ENCODE data around the gene SMYD3. TPM values are rescaled to one million over a fixed set of nuclear protein-coding genes. Genes with fewer than 3 reads are reported as not detected.
"Not testable (repeated sequence)": the region's sequence is repeated elsewhere in the genome, so short reads cannot be mapped to it uniquely, and the experiment has no call there.

The SMYD3 gene
- total RNA-seq, 6 experiments from 2014 or later = 6.3 to 10.0 (median 6.6) TPM

- H3K36me3 ChIP-seq = no peaks in the 10 kb centered on the region
- WGBS (ENCODE audit: insufficient coverage, low coverage, low lambda C conversion rate, missing lambda C conversion rate) = 85% methylated on average over 7 of the region's 7 CpGs
- no peaks in the 10 kb centered on the region for H3K27me3 ChIP-seq
- H3K9me3 ChIP-seq = no peaks in the 10 kb centered on the region
- TF ChIP-seq POLR2A (IDR thresholded peaks at IDR 0.05) = no peak
- H3K27ac ChIP-seq = no peak overlapping the region
- DNase-seq (no peak), ATAC-seq (no peak)
- no peak overlapping the region for H3K4me3 ChIP-seq
- no peaks in the 10 kb centered on the region for H3K4me1 ChIP-seq
- intact Hi-C loops (cut with DNase I) = no loop called here
Observed at GRCh38 chr1:245983294-245983967, 523.6 kb downstream of the SMYD3 start.

GRCh38 chr1:245979589-245979988, 527.5 kb downstream of the SMYD3 start:
- H3K27me3 ChIP-seq = no peaks in the 10 kb centered on the region
- no peak for DNase-seq
- H3K4me3 ChIP-seq = no peak overlapping the region
- TF ChIP-seq POLR2A (IDR thresholded peaks at IDR 0.05) (no peak), CTCF (IDR thresholded peaks at IDR 0.05) (no peak)
- intact Hi-C loops (cut with DNase I) = no loop called here
- ATAC-seq = no peak
- WGBS (ENCODE audit: insufficient coverage, low coverage, low lambda C conversion rate, missing lambda C conversion rate) = 89% methylated on average over 5 of the region's 9 CpGs
- no peaks in the 10 kb centered on the region for H3K4me1 ChIP-seq
- H3K9me3 ChIP-seq = no peaks in the 10 kb centered on the region
- H3K27ac ChIP-seq = no peak overlapping the region
- H3K36me3 ChIP-seq = no peaks in the 10 kb centered on the region

GRCh38 chr1:245978915-245979314, 528.2 kb downstream of the SMYD3 start:
- ATAC-seq = no peak
- Histone ChIP-seq H3K4me1 (no peaks in the 10 kb centered on the region), H3K27ac (no peak overlapping the region), H3K27me3 (no peaks in the 10 kb centered on the region), H3K4me3 (no peak overlapping the region), H3K36me3 (no peaks in the 10 kb centered on the region), H3K9me3 (no peaks in the 10 kb centered on the region)
- 79% methylated on average over 3 of the region's 3 CpGs for WGBS (ENCODE audit: insufficient coverage, low coverage, low lambda C conversion rate, missing lambda C conversion rate)
- no peak for TF ChIP-seq POLR2A (IDR thresholded peaks at IDR 0.05)
- no peak for TF ChIP-seq CTCF (IDR thresholded peaks at IDR 0.05)
- intact Hi-C loops (cut with DNase I) = no loop called here
- no peak for DNase-seq

- ATAC-seq = no peak
- 84% methylated on average over 4 of the region's 5 CpGs for WGBS (ENCODE audit: insufficient coverage, low coverage, low lambda C conversion rate, missing lambda C conversion rate)
- H3K4me1 ChIP-seq = no peaks in the 10 kb centered on the region
- DNase-seq = no peak
- TF ChIP-seq POLR2A (IDR thresholded peaks at IDR 0.05) (no peak), CTCF (IDR thresholded peaks at IDR 0.05) (no peak)
- H3K4me3 ChIP-seq = no peak overlapping the region
- H3K9me3 ChIP-seq = no peaks in the 10 kb centered on the region
- H3K27ac ChIP-seq = no peak overlapping the region
- H3K36me3 ChIP-seq = no peaks in the 10 kb centered on the region
- intact Hi-C loops (cut with DNase I) = no loop called here
- no peaks in the 10 kb centered on the region for H3K27me3 ChIP-seq
Observed at GRCh38 chr1:245972476-245972875, 534.6 kb downstream of the SMYD3 start.

GRCh38 chr1:245971711-245972085, 535.4 kb downstream of the SMYD3 start:
- intact Hi-C loops (cut with DNase I) = no loop called here
- TF ChIP-seq POLR2A (IDR thresholded peaks at IDR 0.05) (no peak), CTCF (IDR thresholded peaks at IDR 0.05) (no peak)
- ATAC-seq (no peak), DNase-seq (no peak)
- Histone ChIP-seq H3K27me3 (no peaks in the 10 kb centered on the region), H3K4me1 (no peaks in the 10 kb centered on the region), H3K27ac (no peak overlapping the region), H3K4me3 (no peak overlapping the region), H3K9me3 (no peaks in the 10 kb centered on the region), H3K36me3 (no peaks in the 10 kb centered on the region)
- WGBS (ENCODE audit: insufficient coverage, low coverage, low lambda C conversion rate, missing lambda C conversion rate) = 94% methylated on average over 2 of the region's 2 CpGs

GRCh38 chr1:245971076-245971710, 535.9 kb downstream of the SMYD3 start:
- H3K27me3 ChIP-seq; H3K4me3 ChIP-seq; H3K4me1 ChIP-seq; H3K27ac ChIP-seq; H3K9me3 ChIP-seq; ATAC-seq; intact Hi-C loops (cut with DNase I); H3K36me3 ChIP-seq; DNase-seq: not testable (repeated sequence)
- WGBS (ENCODE audit: insufficient coverage, low coverage, low lambda C conversion rate, missing lambda C conversion rate) = 86% methylated on average over 10 of the region's 10 CpGs
